Amniotic epithelial cell (primary cell): ENCODE results near the gene TGFA.
"Not testable (repeated sequence)": the region's sequence is repeated elsewhere in the genome, so short reads cannot be mapped to it uniquely, and the experiment has no call there.

Experiments used
- DNase-seq: peaks from one replicate; pipeline ENCODE4 v3.0.0-alpha.2; 2010; ENCODE audit warnings: low read depth

TGFA gene

GRCh38 chr2:70498054-70498453 lies 55.6 kb downstream of the TGFA start:
- DNase-seq: no peak

- DNase-seq: no peak
Observed at GRCh38 chr2:70496819-70497218, 56.8 kb downstream of the TGFA start.

GRCh38 chr2:70494293-70494886 lies 59.2 kb downstream of the TGFA start:
- DNase-seq: no peak

GRCh38 chr2:70490381-70490780 lies 63.2 kb downstream of the TGFA start:
- DNase-seq: no peak

- DNase-seq: no peak
Observed at GRCh38 chr2:70489165-70489564, 64.5 kb downstream of the TGFA start.

- no peak for DNase-seq
Observed at GRCh38 chr2:70484086-70484485, 69.5 kb downstream of the TGFA start.

- no peak for DNase-seq
Observed at GRCh38 chr2:70482401-70482800, 71.2 kb downstream of the TGFA start.

GRCh38 chr2:70480468-70480867 lies 73.2 kb downstream of the TGFA start:
- DNase-seq: no peak

- no peak for DNase-seq
Observed at GRCh38 chr2:70479816-70480215, 73.8 kb downstream of the TGFA start.

- no peak for DNase-seq
Observed at GRCh38 chr2:70477441-70477844, 76.2 kb downstream of the TGFA start.

GRCh38 chr2:70475266-70475665 lies 78.4 kb downstream of the TGFA start:
- no peak for DNase-seq

GRCh38 chr2:70474256-70474848 lies 79.3 kb downstream of the TGFA start:
- DNase-seq: no peak

- no peak for DNase-seq
Observed at GRCh38 chr2:70473101-70473722, 80.4 kb downstream of the TGFA start.

- DNase-seq: no peak
Observed at GRCh38 chr2:70472221-70472890, 81.3 kb downstream of the TGFA start.

- no peak for DNase-seq
Observed at GRCh38 chr2:70471129-70471528, 82.5 kb downstream of the TGFA start.

- DNase-seq: no peak
Observed at GRCh38 chr2:70469961-70470360, 83.7 kb downstream of the TGFA start.

GRCh38 chr2:70469435-70469834 lies 84.2 kb downstream of the TGFA start:
- DNase-seq: no peak

- no peak for DNase-seq
Observed at GRCh38 chr2:70468878-70469277, 84.7 kb downstream of the TGFA start.

GRCh38 chr2:70467831-70468779 lies 85.5 kb downstream of the TGFA start:
- DNase-seq: no peak

GRCh38 chr2:70467237-70467636 lies 86.4 kb downstream of the TGFA start:
- DNase-seq: no peak

GRCh38 chr2:70466647-70467046 lies 87.0 kb downstream of the TGFA start:
- DNase-seq: not testable (repeated sequence)

GRCh38 chr2:70463997-70464396 lies 89.6 kb downstream of the TGFA start:
- DNase-seq: no peak
